GM19193 (cell line): ENCODE results near the gene RNASEH2A.

ENCODE experiments used
- POLR2A ChIP-seq: IDR thresholded peaks from 4 replicates; pipeline ENCODE4 v1.6.1; 2011; ENCODE audit not compliant: insufficient read depth, insufficient read length; ENCODE audit errors: extremely low read depth

Gene RNASEH2A

GRCh38 chr19:12834566-12834943 is 28.2 kb downstream of the RNASEH2A start, which contains the start of gene RTBDN:
RTBDN (minus strand) TSS chr19:12834579; CDS start chr19:12829979, 4,600 bp downstream.
- no peak for TF ChIP-seq POLR2A

- TF ChIP-seq POLR2A: no peak
Measured at GRCh38 chr19:12834976-12835757, 28.8 kb downstream of the RNASEH2A start.

DNA sequence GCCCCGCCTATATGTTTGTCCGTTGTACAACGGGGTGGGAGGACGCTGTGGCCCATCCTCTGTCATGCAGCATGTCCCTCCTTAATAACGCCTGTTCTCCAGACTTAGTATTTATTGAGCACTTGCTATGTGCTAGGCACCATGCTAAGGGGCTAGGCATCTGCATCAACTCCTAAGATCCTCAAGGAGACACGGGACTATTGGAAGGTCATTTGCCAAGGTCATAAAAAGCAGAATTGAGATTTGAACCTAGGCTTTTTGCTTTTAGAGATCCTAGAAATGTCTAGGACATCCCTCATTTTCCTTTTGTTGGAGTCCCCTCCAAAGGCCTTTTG is 30.1 kb downstream of the RNASEH2A start:
- no peak for TF ChIP-seq POLR2A

GRCh38 chr19:12837225-12837624 is 30.8 kb downstream of the RNASEH2A start:
- no peak for TF ChIP-seq POLR2A

GRCh38 chr19:12838182-12838885 is 31.9 kb downstream of the RNASEH2A start, which contains the start of gene MAST1:
MAST1 (plus strand) TSS chr19:12838515; CDS start chr19:12838573, 58 bp downstream.
- TF ChIP-seq POLR2A: no peak

GRCh38 chr19:12838886-12839756 is 32.7 kb downstream of the RNASEH2A start:
- TF ChIP-seq POLR2A: no peak

GRCh38 chr19:12840091-12841079 is 34.0 kb downstream of the RNASEH2A start:
- no peak for TF ChIP-seq POLR2A

DNA sequence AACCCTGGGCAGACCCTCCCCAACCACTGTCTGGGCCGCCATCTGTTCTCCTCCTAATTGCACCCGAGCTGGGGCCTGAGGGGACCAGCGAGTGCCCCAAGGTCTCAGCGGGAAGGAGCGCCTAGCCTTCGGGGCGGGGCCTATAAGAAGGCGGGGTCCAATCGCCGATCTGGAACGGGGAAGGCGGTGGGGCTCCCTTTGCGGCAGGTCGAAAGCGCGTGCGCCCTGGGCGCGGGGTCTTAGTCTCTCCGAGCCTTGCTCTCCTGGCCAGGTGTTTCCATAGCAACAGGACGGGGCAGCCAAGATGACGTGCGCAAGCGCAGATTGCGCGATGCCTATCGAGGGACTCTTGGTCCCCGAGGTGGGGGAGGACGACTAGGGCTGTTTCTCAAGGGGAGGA is 34.7 kb downstream of the RNASEH2A start:
- no peak for TF ChIP-seq POLR2A

- TF ChIP-seq POLR2A: no peak
Measured at GRCh38 chr19:12842511-12842910, 36.1 kb downstream of the RNASEH2A start.

GRCh38 chr19:12843328-12843727 is 36.9 kb downstream of the RNASEH2A start:
- no peak for TF ChIP-seq POLR2A

- TF ChIP-seq POLR2A: no peak
Measured at GRCh38 chr19:12843999-12844732, 37.8 kb downstream of the RNASEH2A start.

DNA sequence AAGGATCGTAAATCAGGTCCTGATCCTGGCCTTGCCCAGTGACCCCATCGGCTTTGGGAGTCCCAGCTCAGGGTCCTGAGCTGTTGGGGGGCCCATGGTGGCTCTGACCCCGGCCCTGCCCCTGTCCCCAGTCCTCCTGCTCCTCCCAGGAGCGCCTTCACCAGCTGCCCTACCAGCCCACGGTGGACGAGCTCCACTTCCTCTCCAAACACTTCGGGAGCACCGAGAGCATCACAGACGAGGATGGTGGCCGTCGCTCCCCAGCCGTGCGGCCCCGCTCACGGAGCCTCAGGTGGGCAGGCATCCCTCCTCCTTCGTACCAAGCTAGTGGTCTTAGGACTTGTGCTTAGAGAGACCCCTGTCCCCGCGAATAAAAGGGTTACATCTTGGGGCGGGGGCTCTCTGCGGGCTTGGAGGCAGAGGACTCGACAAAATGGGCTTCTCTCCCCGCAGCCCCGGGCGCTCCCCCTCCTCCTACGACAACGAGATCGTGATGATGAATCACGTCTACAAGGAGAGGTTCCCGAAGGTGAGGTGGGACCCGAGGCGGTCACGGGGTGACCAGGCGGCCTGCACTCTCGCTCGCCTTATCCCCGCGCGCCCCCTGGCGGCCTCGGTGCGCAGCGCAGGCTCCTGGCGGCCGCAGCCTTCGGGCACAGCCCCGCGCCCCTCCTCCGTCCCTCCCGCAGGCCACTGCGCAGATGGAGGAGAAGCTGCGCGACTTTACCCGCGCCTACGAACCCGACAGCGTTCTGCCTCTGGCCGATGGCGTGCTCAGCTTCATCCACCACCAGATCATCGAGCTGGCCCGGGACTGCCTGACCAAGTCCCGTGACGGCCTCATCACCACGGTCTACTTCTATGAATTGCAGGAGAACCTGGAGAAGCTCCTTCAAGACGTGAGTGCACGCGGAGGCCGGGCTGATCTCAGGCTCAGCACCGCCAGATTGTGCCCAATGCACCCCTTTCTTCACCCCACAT is 41.1 kb downstream of the RNASEH2A start:
- TF ChIP-seq POLR2A: no peak

DNA sequence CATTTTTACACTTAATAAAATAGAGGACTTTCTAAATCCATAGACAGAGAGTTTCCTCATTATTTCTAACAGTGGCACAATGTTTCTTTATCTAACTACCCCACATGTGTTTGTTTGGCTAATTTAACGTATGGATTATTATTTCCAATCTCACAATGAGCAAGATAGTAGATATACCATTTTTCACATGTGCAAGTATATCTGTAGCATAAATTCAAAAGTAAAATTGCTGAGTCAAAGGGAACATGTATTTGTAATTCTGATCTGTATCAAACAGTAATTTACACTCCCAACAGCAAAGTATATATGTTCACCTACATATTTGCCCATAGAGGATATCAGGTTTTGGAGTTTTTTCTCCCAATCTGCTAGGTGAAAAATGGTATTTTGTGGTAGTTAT is 50.3 kb downstream of the RNASEH2A start:
- no peak for TF ChIP-seq POLR2A
